SU-DHL-6 (cell line): ENCODE data around the gene SNCB.

Experiments used
- H2AFZ ChIP-seq: fragments of 200-600 bp; sonication (generic); 2 replicates; pipeline ENCODE4 v1.6.1; 2014; ENCODE audit warnings: low read depth, mild to moderate bottlenecking, moderate library complexity, mixed read lengths, antibody characterized with exemption, low read length; ENCODE audit not compliant: severe bottlenecking
- H3F3A ChIP-seq: fragments of 200-600 bp; shearing (Covaris generic); 2 replicates; pipeline ENCODE4 v1.6.0; 2016; ENCODE audit warnings: antibody characterized with exemption, mild to moderate bottlenecking; ENCODE audit not compliant: insufficient read depth
- H3K27ac ChIP-seq: fragments of 200-600 bp; sonication (generic); 2 replicates; pipeline ENCODE4 v1.5.1; 2016; ENCODE audit warnings: low read depth, mild to moderate bottlenecking, low read length, moderate library complexity, mixed read lengths
- H3K27me3 ChIP-seq: fragments of 200-600 bp; sonication (generic), shearing (Covaris generic); 2 replicates; pipeline ENCODE4 v1.6.0; 2014; ENCODE audit warnings: mild to moderate bottlenecking, low read length
- H3K36me3 ChIP-seq: fragments of 200-600 bp; sonication (generic); 2 replicates; pipeline ENCODE4 v1.6.1; 2014; ENCODE audit warnings: mild to moderate bottlenecking, low read length, mixed read lengths
- H3K4me2 ChIP-seq: fragments of 300-600, 200-600 bp; shearing (Covaris generic), sonication (generic); 2 replicates; pipeline ENCODE4 v1.6.0; 2014; ENCODE audit warnings: low read length, low read depth, mild to moderate bottlenecking; ENCODE audit not compliant: poor library complexity, severe bottlenecking
- H3K4me3 ChIP-seq: fragments of 200-600 bp; sonication (generic); 2 replicates; pipeline ENCODE4 v1.5.1; 2014; ENCODE audit warnings: antibody characterized with exemption, low read length, mild to moderate bottlenecking, mixed read lengths; ENCODE audit not compliant: insufficient read depth, poor library complexity, severe bottlenecking
- H3K79me2 ChIP-seq: fragments of 200-600 bp; sonication (generic); 2 replicates; pipeline ENCODE4 v1.6.1; 2014; ENCODE audit warnings: mild to moderate bottlenecking, low read length, moderate library complexity; ENCODE audit not compliant: insufficient read depth
- H3K9ac ChIP-seq: fragments of 200-600 bp; sonication (generic); 2 replicates; pipeline ENCODE4 v1.7.0; 2014; ENCODE audit warnings: mild to moderate bottlenecking, low read length
- H3K9me2 ChIP-seq: fragments of 200-600 bp; sonication (generic); replicated peaks from 2 replicates; pipeline ENCODE4 v1.6.1; 2014; ENCODE audit warnings: low read length; ENCODE audit not compliant: insufficient read depth
- H3K9me3 ChIP-seq: fragments of 200-600 bp; sonication (generic); 2 replicates; pipeline ENCODE4 v1.6.1; 2014; ENCODE audit warnings: low read length, mixed read lengths; ENCODE audit not compliant: insufficient read depth
- H4K20me1 ChIP-seq: fragments of 200-600 bp; sonication (generic); 2 replicates; pipeline ENCODE4 v1.6.1; 2014; ENCODE audit warnings: low read depth, mild to moderate bottlenecking, antibody characterized with exemption, low read length, moderate library complexity, mixed read lengths
- CTCF ChIP-seq: fragments of 200-600 bp; sonication (generic); IDR thresholded peaks from one replicate; pipeline ENCODE4 v1.5.1; 2017; ENCODE audit warnings: antibody characterized with exemption, mild to moderate bottlenecking, low read length, moderate library complexity; ENCODE audit not compliant: insufficient read depth, poor library complexity, severe bottlenecking
- EZH2phosphoT487 ChIP-seq: fragments of 200-600 bp; sonication (generic), shearing (Covaris generic); conservative IDR thresholded peaks from 2 replicates; pipeline ENCODE4 v1.6.1; 2018; ENCODE audit warnings: mild to moderate bottlenecking, antibody characterized with exemption, low read length, moderate library complexity, mixed read lengths

Gene SNCB

GRCh38 chr5:176671399-176671798 is 41.1 kb upstream of the SNCB start:
- no peak overlapping the region for H3K4me3 ChIP-seq
- no peaks in the 10 kb centered on the region for H3K9me3 ChIP-seq
- H3K9ac ChIP-seq = no peak overlapping the region
- no peak overlapping the region for H3K27ac ChIP-seq
- no peak overlapping the region for H3K4me2 ChIP-seq
- no peaks in the 10 kb centered on the region for H3K36me3 ChIP-seq
- no peak overlapping the region for H2AFZ ChIP-seq
- H3K9me2 ChIP-seq = no peaks in the 10 kb centered on the region
- H4K20me1 ChIP-seq = no peaks in the 10 kb centered on the region
- no peaks in the 10 kb centered on the region; the same call in 1 of the 2 replicates for H3K27me3 ChIP-seq
- no peaks in the 10 kb centered on the region for H3K79me2 ChIP-seq
- no peak for TF ChIP-seq CTCF
- no peak for TF ChIP-seq EZH2phosphoT487
- H3F3A ChIP-seq = no peaks in the 10 kb centered on the region

- Histone ChIP-seq H3K36me3 (no peaks in the 10 kb centered on the region), H3K9ac (no peak overlapping the region), H3K4me2 (no peak overlapping the region), H3K9me3 (no peaks in the 10 kb centered on the region), H4K20me1 (no peaks in the 10 kb centered on the region), H3F3A (no peaks in the 10 kb centered on the region), H3K9me2 (no peaks in the 10 kb centered on the region), H3K4me3 (no peak overlapping the region), H3K27ac (no peak overlapping the region), H2AFZ (no peak overlapping the region), H3K79me2 (no peaks in the 10 kb centered on the region), H3K27me3 (no peaks in the 10 kb centered on the region; the same call in 1 of the 2 replicates)
- no peak for TF ChIP-seq CTCF
- TF ChIP-seq EZH2phosphoT487 = no peak
Measured at GRCh38 chr5:176670449-176670848, 40.1 kb upstream of the SNCB start.

- H2AFZ ChIP-seq = no peak overlapping the region
- no peaks in the 10 kb centered on the region for H3K79me2 ChIP-seq
- no peaks in the 10 kb centered on the region for H3K9me3 ChIP-seq
- no peaks in the 10 kb centered on the region for H4K20me1 ChIP-seq
- H3K27ac ChIP-seq = no peak overlapping the region
- no peaks in the 10 kb centered on the region; the same call in 1 of the 2 replicates for H3K27me3 ChIP-seq
- TF ChIP-seq CTCF = no peak
- H3K4me2 ChIP-seq = no peak overlapping the region
- no peak overlapping the region for H3K9ac ChIP-seq
- no peaks in the 10 kb centered on the region for H3K9me2 ChIP-seq
- H3K4me3 ChIP-seq = no peak overlapping the region
- no peaks in the 10 kb centered on the region for H3K36me3 ChIP-seq
- H3F3A ChIP-seq = no peaks in the 10 kb centered on the region
Measured at GRCh38 chr5:176667637-176668036, 37.3 kb upstream of the SNCB start.
